ENCODE measurements around the gene CD19. TPM values are rescaled to one million over a fixed set of nuclear protein-coding genes. Genes with fewer than 3 reads are reported as not detected.
"Not testable (repeated sequence)": the region's sequence is repeated elsewhere in the genome, so short reads cannot be mapped to it uniquely, and the experiment has no call there.

The CD19 gene
- total RNA-seq: not detected
- long read RNA-seq: 0 reads

GRCh38 chr16:28931801-28932225 is at the start of gene CD19:
TSS of gene CD19 (plus strand) at chr16:28931971. CDS start at chr16:28932001, 30 bp downstream.
- no peak for DNase-seq
- no peak for ATAC-seq (ENCODE audit: poor library complexity)
- intact Hi-C loops (cut with DNase I): no loop called here

- intact Hi-C loops (cut with DNase I): no loop called here
- ATAC-seq (ENCODE audit: poor library complexity) (no peak), DNase-seq (no peak)
Observed at GRCh38 chr16:28882551-28883160, 49.1 kb upstream of the CD19 start.

GRCh38 chr16:28883221-28883996 is 48.4 kb upstream of the CD19 start:
- intact Hi-C loops (cut with DNase I): no loop called here
- no peak for DNase-seq
- no peak for ATAC-seq (ENCODE audit: poor library complexity)

GRCh38 chr16:28884045-28884444 is 47.7 kb upstream of the CD19 start:
- no peak for ATAC-seq (ENCODE audit: poor library complexity)
- DNase-seq: no peak
- intact Hi-C loops (cut with DNase I): no loop called here

GRCh38 chr16:28886945-28887344 is 44.8 kb upstream of the CD19 start:
- intact Hi-C loops (cut with DNase I): no loop called here
- no peak for ATAC-seq (ENCODE audit: poor library complexity)
- no peak for DNase-seq

- intact Hi-C loops (cut with DNase I); ATAC-seq (ENCODE audit: poor library complexity); DNase-seq: not testable (repeated sequence)
Observed at GRCh38 chr16:28890355-28890754, 41.4 kb upstream of the CD19 start.

- intact Hi-C loops (cut with DNase I): no loop called here
Observed at GRCh38 chr16:28891964-28892890, 39.5 kb upstream of the CD19 start.

GRCh38 chr16:28893291-28893690 is 38.5 kb upstream of the CD19 start:
- intact Hi-C loops (cut with DNase I): no loop called here
- DNase-seq (no peak), ATAC-seq (ENCODE audit: poor library complexity) (no peak)

More at GRCh38 chr16:28891964-28892890, 39.5 kb upstream of the CD19 start:
- DNase-seq: no peak
- ATAC-seq (ENCODE audit: poor library complexity): no peak

- no peak for DNase-seq
- no peak for ATAC-seq (ENCODE audit: poor library complexity)
- intact Hi-C loops (cut with DNase I): no loop called here
Observed at GRCh38 chr16:28895609-28896008, 36.2 kb upstream of the CD19 start.

- intact Hi-C loops (cut with DNase I): no loop called here
- DNase-seq: no peak
- ATAC-seq (ENCODE audit: poor library complexity): no peak
Observed at GRCh38 chr16:28897826-28898225, 33.9 kb upstream of the CD19 start.

- DNase-seq (no peak), ATAC-seq (ENCODE audit: poor library complexity) (no peak)
- intact Hi-C loops (cut with DNase I): no loop called here
Observed at GRCh38 chr16:28898266-28898665, 33.5 kb upstream of the CD19 start.

- no peak for DNase-seq
- intact Hi-C loops (cut with DNase I): no loop called here
- no peak for ATAC-seq (ENCODE audit: poor library complexity)
Observed at GRCh38 chr16:28898942-28899341, 32.8 kb upstream of the CD19 start.

GRCh38 chr16:28899882-28900590 is 31.7 kb upstream of the CD19 start:
- ATAC-seq (ENCODE audit: poor library complexity) (no peak), DNase-seq (no peak)
- intact Hi-C loops (cut with DNase I): no loop called here

GRCh38 chr16:28900601-28901000 is 31.2 kb upstream of the CD19 start:
- no peak for ATAC-seq (ENCODE audit: poor library complexity)
- DNase-seq: no peak
- intact Hi-C loops (cut with DNase I): no loop called here

- DNase-seq (no peak), ATAC-seq (ENCODE audit: poor library complexity) (no peak)
- intact Hi-C loops (cut with DNase I): no loop called here
Observed at GRCh38 chr16:28901862-28902261, 29.9 kb upstream of the CD19 start.

- ATAC-seq (ENCODE audit: poor library complexity) (no peak), DNase-seq (no peak)
- intact Hi-C loops (cut with DNase I): no loop called here
Observed at GRCh38 chr16:28902909-28903308, 28.9 kb upstream of the CD19 start.

- intact Hi-C loops (cut with DNase I): no loop called here
- DNase-seq (no peak), ATAC-seq (ENCODE audit: poor library complexity) (no peak)
Observed at GRCh38 chr16:28903344-28904042, 28.3 kb upstream of the CD19 start.

- DNase-seq (no peak), ATAC-seq (ENCODE audit: poor library complexity) (no peak)
- intact Hi-C loops (cut with DNase I): no loop called here
Observed at GRCh38 chr16:28904363-28904762, 27.4 kb upstream of the CD19 start.
